NCI-H187 treated with DMSO at 0.1 percent for 48 hours (cell line): ENCODE data around the gene RMDN3.

Experiments
- DNase-seq: peaks from one replicate; lab custom pipeline; 2025; lab: John Stamatoyannopoulos, UW

RMDN3 gene

DNA sequence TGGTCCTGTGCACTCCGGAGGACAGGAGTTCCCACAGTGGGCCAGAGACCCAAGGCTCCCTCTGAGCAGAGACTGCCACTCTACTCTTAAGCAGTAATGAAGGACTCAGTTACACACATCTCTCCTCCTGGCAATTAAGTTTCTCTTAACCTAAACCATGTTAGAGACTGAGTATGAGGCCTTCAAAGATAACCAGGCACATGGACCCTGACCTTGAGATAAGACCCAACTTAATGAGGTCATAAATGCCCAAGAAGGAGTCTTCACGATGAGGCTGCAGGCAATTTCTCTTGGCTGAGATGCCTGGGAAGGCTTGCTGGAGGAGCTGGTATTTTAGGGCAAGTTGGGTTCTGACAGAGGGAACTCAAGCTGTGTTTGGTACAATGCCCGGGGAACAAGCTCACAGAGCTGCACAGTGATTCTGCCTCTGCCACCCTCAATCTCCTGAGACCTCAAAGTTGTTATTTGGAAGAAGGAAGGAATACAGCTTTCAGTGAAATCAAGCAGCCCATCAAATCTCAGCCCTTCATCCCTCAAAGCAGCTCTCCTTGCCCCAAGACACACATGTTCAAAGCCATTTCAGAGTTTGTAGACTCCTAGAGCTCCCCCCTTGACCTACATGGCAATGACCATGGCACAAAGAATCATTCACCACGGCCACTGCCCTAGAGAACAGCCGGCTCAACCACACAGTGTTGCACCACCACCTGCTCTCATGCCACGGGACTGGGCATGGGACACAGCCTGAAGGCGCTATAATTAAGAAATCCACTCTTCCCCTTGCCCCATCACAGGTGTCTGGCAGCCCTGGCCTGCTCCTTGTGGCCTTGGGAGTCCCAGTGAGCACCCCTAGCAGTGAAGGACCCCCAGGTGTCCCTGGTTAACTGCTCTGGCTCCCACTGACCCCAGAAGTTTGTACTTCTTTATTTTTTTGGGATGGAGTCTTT lies 7.1 kb downstream of the RMDN3 start:
- no peak for DNase-seq

DNA sequence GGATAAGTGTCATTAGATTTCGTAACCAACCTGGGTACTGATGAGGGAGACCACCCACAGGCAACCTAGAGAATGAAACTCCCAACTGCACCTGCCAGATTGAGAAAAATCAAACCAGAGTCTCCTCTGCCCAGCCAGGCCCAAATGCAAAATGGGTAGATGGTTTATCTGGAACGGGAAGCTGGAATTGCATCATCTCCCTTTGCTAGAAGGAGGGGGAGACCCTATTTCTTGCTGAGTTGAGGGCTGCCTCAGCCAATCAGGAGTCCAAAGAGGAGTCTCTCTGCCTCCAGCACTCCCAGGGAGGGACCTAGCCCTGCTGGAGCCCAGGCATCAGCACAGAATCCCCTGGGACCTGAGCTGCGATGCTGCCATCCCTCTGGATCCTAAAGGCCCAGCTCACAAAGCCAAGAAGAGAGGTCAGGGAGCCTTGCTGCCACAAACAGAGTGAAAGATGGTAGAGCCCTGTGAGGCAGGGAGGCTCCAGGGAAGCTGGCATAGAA lies 8.1 kb downstream of the RMDN3 start:
- no peak for DNase-seq

DNA sequence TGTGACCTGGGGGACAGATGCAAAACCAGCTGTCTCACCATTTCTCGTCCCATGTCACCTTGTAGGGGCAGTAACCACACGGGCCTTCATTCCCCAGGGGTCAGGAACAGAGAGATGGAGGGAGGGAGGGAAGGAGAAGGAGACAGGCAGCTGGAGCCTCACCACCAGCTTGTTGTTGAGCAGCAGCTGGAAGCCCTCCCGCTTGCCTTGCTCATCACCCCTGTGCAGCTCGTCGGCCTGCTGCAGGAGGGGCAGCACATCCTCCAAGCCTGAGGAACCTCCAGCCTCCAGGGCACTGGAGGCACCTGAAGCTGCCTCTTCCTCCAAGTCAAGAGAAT lies 10.3 kb downstream of the RMDN3 start:
- DNase-seq, result no peak

DNA sequence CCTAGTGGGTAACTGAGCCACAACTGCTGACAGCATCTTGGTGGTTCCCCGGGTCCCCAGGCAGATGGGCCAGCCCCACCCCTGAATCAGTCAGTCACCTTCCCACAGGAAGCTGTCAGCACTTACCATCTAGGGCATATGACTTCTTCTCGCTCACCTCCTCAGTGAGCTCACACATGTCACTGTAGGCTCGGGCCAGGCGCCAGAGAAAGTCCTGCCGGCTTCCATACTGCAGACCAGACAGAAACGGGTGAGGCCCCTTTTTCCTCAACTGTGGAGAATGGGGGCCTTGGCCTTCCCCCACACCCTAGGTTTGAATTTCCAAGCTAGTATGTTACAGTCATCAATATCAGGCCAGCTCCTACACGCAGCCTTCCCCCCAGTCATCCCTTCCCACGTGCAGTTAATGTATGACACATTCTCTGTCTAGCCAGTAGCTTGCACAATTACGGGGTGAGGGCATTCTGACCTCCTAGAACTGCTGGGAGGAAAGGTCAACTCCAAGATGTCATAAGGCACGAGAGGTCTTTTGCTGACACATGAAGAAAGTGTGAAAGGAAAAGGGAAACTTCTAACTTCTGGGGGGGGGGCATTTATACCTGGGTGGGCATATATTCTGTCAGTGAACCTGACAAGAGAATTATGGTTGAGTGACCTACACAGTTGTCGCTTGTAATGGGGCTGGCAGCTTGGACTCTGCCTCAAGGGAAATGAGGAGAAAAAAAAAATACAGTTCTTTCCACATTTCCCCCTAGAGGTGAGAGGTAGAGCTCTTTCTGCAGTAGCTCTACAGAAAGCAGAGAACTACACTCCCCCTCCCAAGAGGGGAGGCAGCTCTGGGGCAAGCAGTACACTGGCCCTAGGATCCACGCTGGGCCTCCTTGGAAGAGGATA lies 10.9 kb downstream of the RMDN3 start:
- DNase-seq, result no peak

DNA sequence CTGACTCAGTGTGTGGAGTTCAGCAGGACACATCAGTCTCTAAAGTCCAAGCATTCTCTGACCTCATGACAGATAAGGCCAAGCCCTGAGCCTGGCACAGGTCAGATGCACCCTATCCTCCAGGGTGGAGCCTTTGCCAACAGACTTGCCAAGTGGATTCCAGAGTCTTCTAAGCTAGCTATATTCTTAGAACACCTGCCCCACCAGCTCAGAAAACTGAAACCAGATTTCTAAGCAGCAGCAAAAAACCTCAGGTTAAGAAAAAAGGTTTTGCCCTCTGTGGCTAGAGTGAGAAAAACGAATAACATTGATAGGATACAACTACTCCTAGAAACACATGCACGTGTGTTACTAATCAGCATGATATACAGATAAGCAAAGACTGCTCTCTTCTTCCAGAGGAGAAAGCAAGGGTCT lies 11.6 kb downstream of the RMDN3 start:
- DNase-seq, result no peak

DNA sequence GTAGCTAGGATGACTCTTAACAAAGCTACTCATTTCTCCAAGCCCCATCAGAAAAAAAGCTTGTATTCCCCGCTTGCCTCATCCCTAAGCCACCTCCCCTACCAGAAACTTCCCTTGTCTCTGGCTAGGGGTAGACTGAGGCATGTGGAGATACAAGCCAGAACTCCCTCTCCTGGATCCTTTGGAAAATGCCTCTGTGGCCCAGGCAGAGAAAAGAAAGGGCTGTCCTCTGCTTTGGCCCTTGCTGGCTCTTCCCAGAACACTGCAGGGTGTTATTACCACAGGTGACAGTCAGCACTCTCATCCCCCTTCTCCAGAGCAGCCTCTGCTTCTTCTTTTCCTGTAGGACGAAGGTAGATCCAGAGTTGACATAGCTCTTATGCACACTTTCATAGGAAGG lies 15.2 kb downstream of the RMDN3 start:
- DNase-seq, result no peak

DNA sequence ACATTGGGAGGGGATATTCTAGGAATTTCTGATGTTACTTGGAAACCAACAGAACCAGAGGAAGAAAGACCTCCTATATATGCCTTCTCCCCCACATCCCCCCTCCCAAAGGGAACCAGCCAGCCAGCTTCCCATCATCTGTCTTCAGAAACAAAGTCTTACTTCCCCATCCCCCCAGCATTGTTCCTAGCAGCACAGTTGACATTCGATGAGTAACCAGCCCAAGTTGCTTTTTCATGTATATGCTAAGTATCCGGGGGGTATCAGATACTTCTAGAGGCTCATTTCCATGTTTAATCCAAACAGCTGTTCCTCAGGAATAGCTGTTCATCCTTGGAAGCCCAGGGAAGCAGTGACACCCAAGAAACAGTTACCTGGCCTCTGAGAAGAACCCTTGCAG lies 16.0 kb downstream of the RMDN3 start:
- DNase-seq, result no peak

DNA sequence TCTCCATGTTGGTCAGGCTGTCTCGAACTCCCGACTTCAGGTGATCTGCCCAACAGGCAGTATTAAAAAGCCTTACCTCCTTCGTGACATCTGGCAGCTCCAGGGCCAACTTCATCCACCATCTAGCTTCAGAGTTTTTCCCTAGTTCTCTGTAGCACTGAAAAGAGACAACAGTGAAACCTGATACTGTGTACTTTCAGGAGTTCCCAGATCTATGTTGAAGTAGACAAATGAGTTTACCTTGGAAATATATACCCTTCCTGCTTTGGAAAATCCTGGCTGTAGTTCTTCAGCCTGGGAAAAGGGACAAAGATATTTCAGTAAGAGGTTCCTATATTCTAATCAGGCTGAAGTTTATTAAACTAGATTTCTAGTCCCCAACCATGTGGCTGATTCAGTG lies 18.0 kb downstream of the RMDN3 start:
- DNase-seq, result no peak

DNA sequence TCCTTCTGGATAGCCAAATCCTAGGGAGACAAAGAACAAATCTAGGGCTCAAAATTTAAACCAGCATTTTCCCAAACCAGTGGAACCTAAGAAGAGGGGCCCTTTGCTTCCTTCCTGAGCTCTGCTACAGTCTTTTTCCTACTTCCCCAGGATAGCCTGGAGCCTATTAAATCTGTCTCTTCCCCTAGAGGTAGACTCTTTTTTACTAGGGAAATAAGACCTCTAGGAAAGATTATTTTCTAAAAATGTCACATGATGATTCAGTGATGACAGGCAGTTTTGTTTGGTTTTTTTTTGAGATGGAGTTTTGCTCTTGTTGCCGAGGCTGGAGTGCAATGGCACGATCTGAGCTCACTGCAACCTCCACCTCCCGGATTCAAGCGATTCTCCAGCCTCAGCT lies 18.5 kb downstream of the RMDN3 start:
- DNase-seq, result no peak

DNA sequence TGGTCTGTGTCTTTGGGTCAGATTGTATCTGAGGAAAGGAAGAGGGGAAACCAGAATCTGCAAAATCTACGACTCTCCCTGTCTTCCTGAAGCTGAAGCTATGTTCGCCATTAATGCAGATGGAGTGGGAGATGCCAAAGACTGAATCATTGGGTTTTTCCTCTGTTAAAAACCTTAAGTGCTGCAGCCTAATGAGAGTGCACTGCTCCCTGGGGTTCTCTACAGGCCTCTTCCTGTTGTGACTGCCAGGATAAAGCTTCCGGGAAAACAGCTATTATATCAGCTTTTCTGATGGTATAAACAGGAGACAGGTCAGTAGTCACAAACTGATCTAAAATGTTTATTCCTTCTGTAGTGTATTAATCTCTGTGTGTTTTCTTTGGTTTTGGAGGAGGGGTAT lies 24.0 kb downstream of the RMDN3 start:
- no peak for DNase-seq

DNA sequence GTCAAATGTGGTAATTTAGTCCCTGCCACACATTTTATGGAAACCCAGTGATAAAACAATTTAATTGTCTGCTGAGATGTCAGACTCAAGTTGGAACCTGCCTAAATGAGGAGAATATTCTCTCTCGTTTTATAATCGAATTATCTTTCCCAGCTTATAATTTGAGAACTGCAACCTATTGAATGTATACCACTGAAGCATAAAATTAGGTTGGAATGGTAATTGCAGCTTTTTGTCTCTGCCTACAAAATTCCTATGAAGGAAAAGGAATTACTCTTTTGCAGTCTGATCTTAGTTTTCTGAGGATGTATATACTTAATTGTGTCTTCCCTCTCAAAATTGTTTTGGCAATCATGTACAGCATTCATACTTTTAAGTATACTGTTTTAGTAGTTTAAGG lies 31.1 kb downstream of the RMDN3 start:
- DNase-seq, result no peak

DNA sequence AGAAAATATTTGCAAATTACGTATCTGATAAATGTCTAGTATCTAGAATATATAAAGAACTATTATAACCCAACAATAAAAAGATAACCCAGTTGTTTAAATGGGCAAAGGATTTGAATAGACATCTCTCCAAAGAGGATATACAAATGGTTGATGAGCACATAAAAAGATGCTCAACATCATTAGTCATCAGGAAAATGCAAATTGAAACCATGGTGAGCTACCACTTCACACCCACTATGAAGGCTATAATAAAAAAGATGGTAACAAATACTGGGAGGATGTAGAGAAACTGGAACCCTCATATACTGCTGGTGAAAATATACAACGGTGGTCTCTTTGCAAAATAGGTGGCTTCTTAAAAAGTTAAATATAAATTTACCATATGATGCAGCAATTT lies 32.1 kb downstream of the RMDN3 start:
- no peak for DNase-seq

DNA sequence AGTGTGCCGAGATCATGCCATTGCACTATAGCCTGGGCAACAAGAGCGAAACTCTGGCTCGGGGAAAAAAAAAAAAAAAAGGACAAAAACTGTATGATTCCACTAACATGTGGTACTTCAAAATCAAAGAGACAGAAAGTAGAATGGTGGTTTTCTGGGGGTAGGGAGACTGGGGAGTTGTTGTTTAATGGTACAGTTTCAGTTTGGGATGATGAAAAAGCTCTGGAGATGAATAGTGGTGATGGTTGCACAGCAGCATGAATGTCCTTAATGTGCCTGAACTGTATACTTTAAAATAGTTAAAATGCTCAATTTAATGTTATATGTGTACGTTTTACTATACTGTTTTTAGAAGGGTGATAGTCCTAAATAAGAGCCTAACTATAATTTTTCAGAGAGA lies 32.7 kb downstream of the RMDN3 start:
- no peak for DNase-seq

DNA sequence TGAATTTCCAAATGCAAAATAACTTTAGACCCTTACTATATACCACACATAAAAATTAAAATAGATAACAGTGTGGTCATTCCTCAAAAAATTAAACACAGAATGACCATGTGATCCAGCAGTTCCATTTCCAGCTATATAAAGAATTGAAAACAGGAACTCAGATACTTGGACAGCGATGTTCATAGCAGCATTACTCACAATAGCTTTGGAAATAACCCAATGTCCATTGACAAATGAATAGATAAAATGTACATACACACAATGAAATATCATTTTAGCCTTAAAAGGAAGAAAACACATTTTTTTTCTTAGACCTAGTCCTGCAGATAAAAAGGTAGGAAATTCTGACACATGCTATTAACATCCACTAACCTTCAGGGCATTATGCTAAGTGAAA lies 33.4 kb downstream of the RMDN3 start:
- no peak for DNase-seq

DNA sequence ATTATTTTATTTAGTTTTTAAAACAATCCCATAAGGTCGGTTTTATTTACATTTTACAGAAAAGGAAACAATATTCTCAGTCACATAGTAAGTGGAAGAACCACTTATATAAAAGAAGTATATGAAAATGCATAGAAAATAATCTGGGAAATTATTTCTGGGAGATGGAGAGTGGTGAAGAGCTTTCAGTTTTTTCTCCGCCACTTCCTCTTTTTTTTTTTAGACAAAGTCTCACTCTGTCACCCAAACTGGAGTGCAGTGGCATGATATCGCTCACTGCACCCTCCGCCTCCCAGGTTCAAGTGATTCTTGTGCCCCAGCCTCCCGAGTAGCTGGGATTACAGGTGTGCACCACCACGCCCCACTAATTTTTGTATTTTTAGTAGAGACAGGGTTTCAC lies 38.9 kb downstream of the RMDN3 start:
- no peak for DNase-seq

DNA sequence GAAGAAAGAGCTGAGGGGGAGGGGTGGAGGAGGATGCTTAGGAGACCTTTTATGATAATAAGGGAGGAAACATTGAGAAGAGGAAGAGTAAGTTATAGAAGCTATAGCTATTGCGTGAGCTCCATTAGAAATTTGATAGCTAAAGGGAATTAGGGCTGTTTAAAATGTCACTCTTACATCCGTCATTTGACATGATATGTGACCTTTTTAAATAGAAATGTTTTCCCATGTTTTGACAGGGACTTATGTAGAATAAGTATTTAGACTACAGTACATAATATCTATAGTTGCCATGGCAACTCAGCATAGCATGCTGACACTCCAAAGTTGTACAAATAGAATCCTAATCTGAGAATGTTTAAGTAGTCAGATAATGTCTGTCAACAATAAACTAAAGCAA lies 40.9 kb downstream of the RMDN3 start:
- DNase-seq, result no peak

DNA sequence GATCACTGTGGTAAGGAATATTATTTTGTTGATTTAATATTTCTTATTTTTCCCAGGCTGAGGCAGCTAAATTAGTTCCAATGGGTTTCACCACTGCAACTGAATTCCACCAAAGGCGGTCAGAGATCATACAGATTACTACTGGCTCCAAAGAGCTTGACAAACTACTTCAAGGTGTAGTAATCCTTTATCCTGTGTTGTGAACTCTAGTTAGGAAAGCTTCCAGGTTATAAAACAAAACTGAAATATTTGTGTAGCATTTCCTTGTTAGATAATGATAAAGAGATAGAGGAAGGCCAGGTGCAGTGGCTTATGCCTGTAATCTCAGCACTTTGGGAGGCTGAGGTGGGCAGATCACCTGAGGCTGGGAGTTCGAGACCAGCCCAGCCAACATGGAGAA lies 48.9 kb downstream of the RMDN3 start:
- DNase-seq, result no peak

DNA sequence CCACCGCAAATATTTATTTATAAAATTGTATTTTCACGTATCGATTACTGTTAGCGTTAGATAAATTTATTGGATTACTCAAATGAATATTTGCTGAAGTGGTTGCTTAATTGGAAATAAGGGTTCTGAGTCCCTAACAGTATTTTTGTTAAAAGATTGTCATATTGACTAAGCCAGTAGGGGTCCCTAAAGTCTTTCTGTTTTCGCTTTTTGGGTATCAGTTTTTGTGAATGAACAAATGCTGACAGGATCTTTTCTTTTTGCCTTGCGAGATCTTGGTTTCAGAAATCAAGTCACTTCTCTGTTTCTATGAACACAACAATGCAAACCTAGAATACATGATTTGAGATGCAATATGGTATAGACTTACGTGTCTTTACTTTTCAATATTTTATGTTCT lies 53.0 kb downstream of the RMDN3 start:
- no peak for DNase-seq

DNA sequence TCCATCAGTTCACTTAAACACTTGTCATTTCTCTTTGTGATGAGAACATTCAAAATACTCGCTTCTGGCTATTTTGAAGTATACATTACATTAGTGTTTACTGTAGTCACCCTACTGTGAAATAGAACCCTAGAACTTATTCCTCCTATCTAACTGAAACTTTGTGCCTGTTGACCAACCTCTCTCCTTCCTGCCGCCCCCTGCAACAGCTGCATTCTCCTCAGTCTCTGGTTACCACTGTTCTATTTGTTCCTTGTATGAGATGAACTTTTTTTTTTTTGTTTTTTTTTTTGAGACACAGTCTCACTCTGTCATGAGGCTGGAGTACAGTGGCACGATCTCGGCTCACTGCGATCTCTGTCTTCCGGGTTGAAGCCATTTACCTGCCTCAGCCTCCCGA lies 57.1 kb downstream of the RMDN3 start:
- DNase-seq, result no peak

DNA sequence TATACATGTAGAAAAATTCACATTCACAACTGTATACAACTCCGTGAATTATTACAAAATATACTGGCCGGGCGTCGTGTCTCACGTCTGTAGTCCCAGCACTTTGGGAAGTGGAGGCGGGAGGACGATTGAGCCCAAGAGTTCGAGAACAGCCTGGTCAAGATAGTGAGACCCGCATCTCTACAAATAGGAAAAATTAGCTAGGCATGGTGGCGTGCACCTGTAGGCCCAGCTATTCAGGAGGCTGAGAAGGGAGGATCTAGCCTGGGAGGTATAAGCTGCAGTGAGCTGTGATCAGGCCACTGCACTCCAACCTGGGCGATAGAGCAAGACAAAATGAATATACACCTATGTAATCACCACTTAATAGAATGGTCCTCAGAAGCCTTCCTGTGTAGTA lies 58.8 kb downstream of the RMDN3 start:
- DNase-seq, result no peak

DNA sequence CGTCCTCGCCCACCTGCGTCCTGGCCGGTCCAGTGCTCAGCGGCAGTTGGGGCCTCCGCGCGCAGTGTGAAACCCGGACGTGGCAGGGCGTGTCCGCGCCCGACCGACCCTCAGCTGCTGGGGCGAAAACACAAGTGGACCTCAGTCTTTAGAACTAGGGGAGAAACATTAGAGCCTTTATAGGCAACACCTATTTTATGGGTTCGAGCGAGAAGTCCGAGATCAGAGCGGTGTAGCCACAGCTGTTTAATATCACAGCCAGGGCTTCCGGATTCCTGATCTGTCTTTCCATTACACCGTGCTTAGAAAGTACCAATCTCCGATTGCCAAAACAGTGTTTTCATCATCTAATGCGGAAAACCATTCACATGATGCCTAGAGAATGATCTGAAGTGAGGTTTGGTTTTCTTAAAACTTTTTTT lies 59.6 kb downstream of the RMDN3 start:
- no peak for DNase-seq

DNA sequence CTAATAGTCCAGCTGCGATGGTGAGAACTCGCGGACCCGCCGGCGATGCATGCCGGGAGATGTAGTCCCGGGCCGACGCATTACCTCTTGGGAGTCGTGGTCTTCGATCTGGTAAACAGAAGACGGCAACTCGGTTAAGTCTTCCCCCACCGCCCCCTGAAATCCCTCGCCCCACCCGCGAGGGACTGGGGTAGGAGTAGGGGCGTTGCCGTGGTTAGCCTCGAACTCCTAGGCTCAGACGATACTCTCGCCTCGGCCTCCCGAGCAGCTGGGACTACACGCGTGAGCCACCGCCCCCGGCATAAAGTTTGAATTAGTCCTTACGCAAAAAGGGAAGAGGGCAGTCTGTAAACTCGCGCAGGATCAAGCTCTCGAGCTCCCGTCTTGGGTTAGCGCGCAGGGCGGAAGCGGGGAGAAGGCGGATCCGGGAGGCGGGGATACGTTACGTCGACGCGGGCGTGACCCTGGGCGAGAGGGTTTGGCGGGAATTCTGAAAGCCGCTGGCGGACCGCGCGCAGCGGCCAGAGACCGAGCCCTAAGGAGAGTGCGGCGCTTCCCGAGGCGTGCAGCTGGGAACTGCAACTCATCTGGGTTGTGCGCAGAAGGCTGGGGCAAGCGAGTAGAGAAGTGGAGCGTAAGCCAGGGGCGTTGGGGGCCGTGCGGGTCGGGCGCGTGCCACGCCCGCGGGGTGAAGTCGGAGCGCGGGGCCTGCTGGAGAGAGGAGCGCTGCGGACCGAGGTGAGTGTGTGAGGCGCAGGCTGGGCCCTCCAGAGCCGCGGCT lies 60.2 kb downstream of the RMDN3 start, which contains the start of gene RAD51:
Gene RAD51 (plus strand): TSS at position 487 of the 781 bp plus-strand sequence. CDS start 3,585 bp downstream, outside the sequence.
- peak; percentile 5 for DNase-seq
